Left ventricle myocardium inferior (tissue), 1 donor: ENCODE results near the gene TMEM221. TPM values are rescaled to one million over a fixed set of nuclear protein-coding genes. Genes with fewer than 3 reads are reported as not detected.
"Not testable (repeated sequence)": the region's sequence is repeated elsewhere in the genome, so short reads cannot be mapped to it uniquely, and the experiment has no call there.

Experiments used
- DNase-seq: peaks from one replicate; pipeline ENCODE4 v3.0.0-alpha.2; 2020
- H3K27ac ChIP-seq: fragments of 200-600 bp; replicated peaks from 2 replicates; pipeline ENCODE4 v1.8.0; 2021
- H3K27me3 ChIP-seq: fragments of 200-600 bp; 2 replicates; pipeline ENCODE4 v1.8.0; 2021; ENCODE audit warnings: low read depth
- H3K36me3 ChIP-seq: fragments of 200-600 bp; 2 replicates; pipeline ENCODE4 v1.8.0; 2021
- H3K4me1 ChIP-seq: fragments of 200-600 bp; 2 replicates; pipeline ENCODE4 v1.8.0; 2021
- H3K4me3 ChIP-seq: fragments of 200-600 bp; 2 replicates; pipeline ENCODE4 v1.8.0; 2021; ENCODE audit warnings: mild to moderate bottlenecking, moderate library complexity
- H3K9me3 ChIP-seq: fragments of 200-600 bp; replicated peaks from 2 replicates; pipeline ENCODE4 v1.8.0; 2021
- CTCF ChIP-seq: fragments of 200-600 bp; IDR thresholded peaks from 2 replicates; pipeline ENCODE4 v1.8.0; 2021; ENCODE audit warnings: antibody characterized with exemption, mild to moderate bottlenecking, borderline replicate concordance
- intact Hi-C: fragments of 100-400 bp; cut with micrococcal nuclease; formaldehyde crosslinking; loops from one replicate; pipeline ENCODE4 v1.11.0; 2022
- total RNA-seq: library from RNA; stranded (reverse); fragmentation: NEBNext Ultra II Directional; extraction: Animal tissue kit (Norgen Biotek cat#: 25700); gene quantifications from one replicate; pipeline ENCODE4 v1.2.1, GENCODE V29; 2021
- donor health status: DM: no; HTN: yes; CAD: no; lungs with severe emphysema.

The TMEM221 gene
- total RNA-seq, 1 donor from 2014 or later, result 0.14 TPM

- Histone ChIP-seq H3K27me3 (no peaks in the 10 kb centered on the region), H3K4me3 (peak overlapping the region; percentile 19), H3K36me3 (peaks cover 13% of the 10 kb centered on the region), H3K4me1 (peaks cover 55% of the 10 kb centered on the region), H3K27ac (peak overlapping the region; percentile 80), H3K9me3 (no peaks in the 10 kb centered on the region)
- DNase-seq, result peak; percentile 67
- no peak for TF ChIP-seq CTCF
- intact Hi-C loops, result no loop called here
Observed at GRCh38 chr19:17475541-17476115, 27.2 kb upstream of the TMEM221 start.

DNA sequence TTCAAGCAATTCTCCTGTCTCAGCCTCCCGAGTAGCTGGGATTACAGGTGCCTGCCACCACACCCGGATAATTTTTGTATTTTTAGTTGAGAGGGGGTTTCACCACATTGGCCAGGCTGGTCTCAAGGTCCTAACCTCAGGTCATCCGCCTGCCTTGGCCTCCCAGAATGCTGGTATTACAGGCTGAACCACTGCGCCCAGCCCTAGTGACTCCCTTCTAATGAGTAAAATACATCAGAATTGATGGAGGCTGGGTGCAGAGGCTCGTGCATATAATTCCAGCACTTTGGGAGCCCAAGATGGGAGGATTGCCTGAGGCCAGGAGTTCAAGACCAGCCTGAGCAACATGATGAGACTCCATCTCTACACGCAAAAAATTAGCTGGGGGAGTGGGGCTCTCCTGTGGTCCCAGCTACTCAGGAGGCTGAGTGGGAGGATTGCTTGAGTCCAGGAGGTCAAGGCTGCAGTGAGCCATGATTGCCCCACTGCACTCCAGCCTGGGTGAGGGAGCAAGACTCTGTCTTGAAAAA is 26.6 kb upstream of the TMEM221 start:
- H3K27ac ChIP-seq, result peak overlapping the region; percentile 80
- H3K9me3 ChIP-seq, H3K27me3 ChIP-seq, H3K4me3 ChIP-seq, DNase-seq, intact Hi-C loops: not testable (repeated sequence)
- peaks cover 13% of the 10 kb centered on the region for H3K36me3 ChIP-seq
- H3K4me1 ChIP-seq, result peaks cover 60% of the 10 kb centered on the region

DNA sequence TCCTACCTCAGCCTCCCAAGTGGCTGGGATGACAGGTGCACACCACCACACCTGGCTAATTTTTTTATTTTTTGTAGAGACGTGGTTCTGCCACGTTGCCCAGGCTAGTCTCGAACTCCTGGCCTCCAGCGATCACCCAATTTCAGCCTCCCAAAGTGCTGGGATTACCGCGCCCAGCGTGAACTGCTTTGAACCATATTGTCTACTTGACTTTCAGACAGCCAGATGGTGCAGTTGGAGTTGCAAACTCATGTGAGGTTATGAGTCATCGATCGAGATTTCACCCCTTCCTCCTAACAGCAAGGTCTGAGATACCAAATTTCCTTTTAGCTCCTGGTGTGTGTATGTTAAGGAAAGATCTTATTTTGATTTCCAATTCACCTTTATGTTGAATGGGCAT is 24.6 kb upstream of the TMEM221 start:
- no peak for DNase-seq
- peaks cover 13% of the 10 kb centered on the region for H3K36me3 ChIP-seq
- H3K27ac ChIP-seq, result peak overlapping the region; percentile 80
- H3K27me3 ChIP-seq, result no peaks in the 10 kb centered on the region
- intact Hi-C loops, result no loop called here
- no peak for TF ChIP-seq CTCF
- no peak overlapping the region for H3K4me3 ChIP-seq
- H3K9me3 ChIP-seq, result no peaks in the 10 kb centered on the region
- H3K4me1 ChIP-seq, result peaks cover 67% of the 10 kb centered on the region

DNA sequence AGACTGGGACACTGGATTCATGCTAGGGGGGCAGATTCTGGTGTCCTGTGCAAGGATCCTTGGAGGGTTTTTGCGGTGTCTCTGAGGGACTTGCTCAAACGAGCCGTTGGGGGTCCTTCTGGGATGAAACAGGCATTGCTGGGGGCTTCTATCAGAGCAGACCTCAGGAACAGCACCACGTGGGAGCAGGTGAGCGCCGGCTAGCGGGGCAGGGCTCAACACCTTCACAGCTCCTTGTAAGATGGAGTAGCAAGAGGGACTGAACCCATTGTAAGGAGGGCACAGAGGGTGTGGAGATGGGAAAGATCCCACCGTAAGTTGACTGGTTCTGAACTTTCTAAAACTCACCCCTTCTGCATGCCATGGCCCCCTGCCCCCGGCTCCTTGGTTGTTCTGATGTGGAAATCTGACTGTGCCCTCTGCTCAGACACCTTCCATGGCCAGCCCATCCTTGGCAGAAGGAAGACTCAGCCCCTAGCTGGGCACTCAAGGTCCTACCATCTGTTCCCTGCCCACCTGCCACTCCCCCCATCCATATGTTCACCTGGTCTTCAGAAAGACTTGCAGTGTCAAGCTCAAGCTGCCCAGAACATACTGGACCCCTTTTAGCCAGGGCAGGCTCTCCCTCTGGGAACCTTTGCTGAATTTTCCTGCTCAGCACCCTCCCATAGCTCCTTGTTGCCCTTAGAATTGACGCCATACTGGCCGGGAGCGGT is 23.1 kb upstream of the TMEM221 start:
- intact Hi-C loops, result loop anchor here (2.0 kb wide), 1 partner anchor 39 kb away; the partner anchor contains the start of gene PGLS
- H3K4me1 ChIP-seq, result peaks cover 75% of the 10 kb centered on the region

GRCh38 chr19:17470068-17470841 is 21.8 kb upstream of the TMEM221 start, which contains the start of gene SLC27A1:
Gene SLC27A1, plus strand, starts transcription at chr19:17470524. Its CDS starts 17 bp downstream, at chr19:17470541.
- H3K27ac ChIP-seq, result peak within 1 kb of the TSS; percentile 97
- no peaks in the 10 kb centered on the region for H3K27me3 ChIP-seq
- intact Hi-C loops, result loop anchor here (2.0 kb wide), 1 partner anchor 41 kb away; the partner anchor contains the start of gene PGLS
- peak within 1 kb of the TSS; percentile 93 for H3K4me3 ChIP-seq
- DNase-seq, result peak; percentile 98
- H3K36me3 ChIP-seq, result peaks cover 13% of the 10 kb centered on the region
- no peaks in the 10 kb centered on the region for H3K9me3 ChIP-seq
- peaks cover 68% of the 10 kb centered on the region for H3K4me1 ChIP-seq
- TF ChIP-seq CTCF, result no peak

More for the DNA sequence above, 23.1 kb upstream of the TMEM221 start:
- Histone ChIP-seq H3K4me3 (peak overlapping the region; percentile 93), H3K36me3 (peaks cover 13% of the 10 kb centered on the region), H3K27ac (peak overlapping the region; percentile 36), H3K27me3 (no peaks in the 10 kb centered on the region), H3K9me3 (no peaks in the 10 kb centered on the region)
- DNase-seq, result no peak
- TF ChIP-seq CTCF, result no peak
